GM15510 (cell line): ENCODE results near the gene PRRC2B.

ENCODE experiments used
- POLR2A ChIP-seq: IDR thresholded peaks from 3 replicates; pipeline ENCODE4 v1.6.1; 2011; ENCODE audit warnings: borderline replicate concordance; ENCODE audit not compliant: insufficient read length; ENCODE audit errors: extremely low read depth

Gene PRRC2B

GRCh38 chr9:131482343-131483006 lies 88.6 kb downstream of the PRRC2B start:
- no peak for TF ChIP-seq POLR2A

GRCh38 chr9:131483319-131484050 lies 89.6 kb downstream of the PRRC2B start:
- no peak for TF ChIP-seq POLR2A

- no peak for TF ChIP-seq POLR2A
Measured at GRCh38 chr9:131484051-131484445, 90.2 kb downstream of the PRRC2B start.

GRCh38 chr9:131484560-131485185 lies 90.8 kb downstream of the PRRC2B start:
- no peak for TF ChIP-seq POLR2A

- TF ChIP-seq POLR2A = no peak
Measured at GRCh38 chr9:131485206-131485605, 91.3 kb downstream of the PRRC2B start.

- no peak for TF ChIP-seq POLR2A
Measured at GRCh38 chr9:131485728-131486422, 92.0 kb downstream of the PRRC2B start.

- no peak for TF ChIP-seq POLR2A
Measured at GRCh38 chr9:131487001-131487400, 93.1 kb downstream of the PRRC2B start.

- no peak for TF ChIP-seq POLR2A
Measured at GRCh38 chr9:131487621-131488031, 93.7 kb downstream of the PRRC2B start.

- TF ChIP-seq POLR2A = no peak
Measured at GRCh38 chr9:131490514-131490913, 96.6 kb downstream of the PRRC2B start.

GRCh38 chr9:131491001-131491710 lies 97.3 kb downstream of the PRRC2B start:
- TF ChIP-seq POLR2A = no peak

GRCh38 chr9:131492070-131492469 lies 98.2 kb downstream of the PRRC2B start:
- TF ChIP-seq POLR2A = no peak

- TF ChIP-seq POLR2A = no peak
Measured at GRCh38 chr9:131494296-131494870, 100.5 kb downstream of the PRRC2B start.

GRCh38 chr9:131495785-131496184 lies 101.9 kb downstream of the PRRC2B start:
- TF ChIP-seq POLR2A = no peak

- TF ChIP-seq POLR2A = peak; percentile 3
Measured at GRCh38 chr9:131496844-131497405, 103.0 kb downstream of the PRRC2B start.
